GM18870 (cell line): Measurements from ENCODE around the gene DNTT.
A peak's percentile ranks its signal among the peaks of the same experiment; 100 is the strongest.

ENCODE experiments used
- ATAC-seq: cut with Tn5 transposase; IDR thresholded peaks from one replicate; pipeline ENCODE4 v1.9.1; 2021; ENCODE audit warnings: moderate library complexity; ENCODE audit not compliant: unreplicated experiment

DNTT gene

DNA sequence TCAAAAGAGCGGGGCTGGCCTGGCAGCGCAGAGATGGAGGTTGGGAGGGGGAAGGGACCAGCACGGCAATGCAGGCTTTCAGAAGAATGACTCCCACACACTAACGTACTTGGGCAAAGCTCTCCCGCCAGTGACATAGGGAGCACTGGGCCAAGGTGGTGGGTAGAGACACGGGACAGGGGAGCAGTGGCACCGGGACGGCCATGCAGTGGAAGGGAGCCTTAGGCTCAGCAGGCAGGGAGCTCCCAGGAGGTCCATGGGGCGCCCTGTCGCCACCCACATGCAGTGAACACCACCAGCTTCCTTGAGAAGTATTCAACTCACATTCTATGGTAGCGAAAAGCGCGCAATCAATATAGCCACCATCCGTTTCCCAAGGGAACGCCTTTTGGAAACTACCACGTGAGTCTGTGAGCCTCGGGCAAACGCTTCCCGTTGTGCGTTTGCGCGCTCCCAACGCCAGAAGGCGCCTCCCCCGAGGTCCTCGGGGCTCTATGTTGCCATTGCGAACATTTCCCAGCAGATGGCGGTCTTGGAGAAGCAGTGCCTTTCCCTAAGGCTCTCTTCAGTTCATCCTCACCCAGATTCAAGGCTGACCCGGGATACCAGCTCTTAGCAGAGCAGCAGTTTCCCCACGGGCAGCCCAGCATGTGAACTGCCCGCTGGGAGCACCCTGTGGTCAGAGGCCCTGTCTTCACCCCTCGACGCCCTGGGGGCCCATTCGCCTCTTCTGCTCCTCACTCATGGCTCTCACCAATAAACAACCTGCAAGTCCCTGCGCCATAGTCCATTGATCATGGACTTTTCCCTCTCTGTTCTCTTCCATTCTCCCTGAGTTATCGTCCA is 71.0 kb downstream of the DNTT start:
- peak; percentile 66 for ATAC-seq

DNA sequence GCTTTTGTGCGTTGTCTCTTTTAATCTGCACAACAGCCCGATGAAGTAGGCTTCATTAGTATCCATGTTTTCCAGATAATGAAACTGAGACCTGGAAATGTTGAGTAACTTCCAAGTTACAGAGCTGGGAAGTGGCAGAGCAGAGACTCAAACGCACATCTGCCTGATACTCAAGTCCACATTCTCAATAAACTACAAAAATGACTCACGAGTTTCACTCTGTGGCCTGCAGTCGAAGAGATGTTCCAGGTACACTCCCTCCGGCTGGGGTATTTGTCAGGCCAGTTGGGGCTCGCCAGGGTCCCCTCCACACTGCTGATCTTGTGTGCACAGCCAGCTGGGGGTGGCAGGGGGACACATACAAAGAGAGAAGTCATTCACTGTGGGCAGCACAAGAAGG is 72.2 kb downstream of the DNTT start:
- peak; percentile 54 for ATAC-seq

DNA sequence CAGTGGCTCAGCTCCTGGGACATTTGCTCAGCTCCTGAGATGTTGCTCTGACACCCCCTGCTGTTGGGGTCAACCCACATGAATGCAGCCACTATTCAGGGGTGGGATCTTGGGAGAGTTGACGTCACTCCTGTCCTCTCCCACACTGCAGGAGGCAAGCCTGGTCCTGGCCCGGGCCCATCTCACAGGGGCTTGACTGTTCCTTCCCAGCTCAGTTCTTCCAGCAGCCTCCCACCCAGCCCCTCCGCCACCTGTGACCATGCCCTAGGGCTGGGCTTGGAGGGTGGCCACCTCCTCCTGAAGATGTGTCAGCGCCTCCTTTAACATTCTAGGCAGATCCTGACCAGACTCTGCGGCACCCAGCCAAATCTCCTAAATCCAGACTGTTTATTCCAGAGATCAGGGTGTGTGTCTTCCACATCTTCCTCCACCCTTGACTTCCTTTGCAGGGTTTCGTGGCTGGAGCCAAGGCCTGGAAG is 73.6 kb downstream of the DNTT start:
- ATAC-seq, result no peak

DNA sequence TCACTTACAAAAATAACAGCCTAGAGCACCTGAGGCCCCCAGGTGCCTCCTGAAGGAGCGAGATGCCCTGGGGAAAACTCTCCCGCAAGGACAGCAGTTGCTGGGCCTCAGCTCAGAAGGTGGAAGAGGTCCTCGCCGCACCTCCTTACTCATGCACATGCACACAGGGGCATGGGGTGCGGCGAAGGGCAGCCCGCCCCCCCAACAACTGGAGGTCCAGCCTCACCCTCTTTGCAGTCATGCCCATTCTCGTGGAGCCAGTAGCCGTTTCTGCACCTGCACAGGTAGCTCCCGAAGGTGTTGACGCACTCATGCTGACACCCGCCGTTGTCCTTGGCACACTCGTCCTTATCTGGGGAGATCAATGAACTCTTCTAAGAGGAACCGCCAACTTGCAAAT is 74.5 kb downstream of the DNTT start:
- no peak for ATAC-seq

DNA sequence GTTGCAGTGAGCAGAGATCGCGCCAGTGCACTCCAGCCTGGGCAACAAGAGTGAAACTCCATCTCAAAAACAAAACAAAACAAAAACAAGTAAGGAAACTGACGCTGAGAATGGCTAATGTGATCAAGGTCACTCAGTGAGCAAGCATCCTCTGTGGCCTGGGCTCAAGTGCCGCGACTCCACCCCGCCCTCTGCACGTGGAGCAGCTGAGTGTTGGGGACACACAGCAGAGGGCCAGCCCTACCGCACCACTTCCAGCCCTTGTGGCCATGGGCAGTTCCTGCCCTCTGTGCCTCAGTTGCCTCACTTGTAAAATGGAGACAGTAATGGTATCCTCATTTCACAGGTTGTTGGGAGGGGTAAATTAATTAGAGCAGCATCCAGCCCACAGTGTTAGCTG is 75.5 kb downstream of the DNTT start:
- ATAC-seq, result no peak

DNA sequence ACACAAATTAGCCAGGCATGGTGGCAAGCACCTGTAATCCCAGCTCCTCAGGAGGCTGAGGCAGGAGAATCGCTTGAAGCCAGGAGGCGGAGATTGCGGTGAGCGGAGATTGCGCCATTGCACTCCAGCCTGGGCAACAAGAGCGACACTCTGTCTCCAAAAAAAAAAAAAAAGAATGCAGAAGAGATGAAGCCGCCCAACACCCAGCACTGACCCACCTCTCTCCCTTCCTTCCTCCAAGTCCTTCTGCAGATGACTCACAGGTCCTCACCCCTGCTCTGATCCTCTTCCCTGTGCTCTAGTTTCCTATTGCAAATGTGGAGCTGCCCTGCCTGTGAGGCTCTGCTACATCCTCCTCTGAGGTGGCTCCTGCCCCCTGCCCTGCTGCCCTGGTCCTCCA is 76.6 kb downstream of the DNTT start:
- ATAC-seq, result no peak

DNA sequence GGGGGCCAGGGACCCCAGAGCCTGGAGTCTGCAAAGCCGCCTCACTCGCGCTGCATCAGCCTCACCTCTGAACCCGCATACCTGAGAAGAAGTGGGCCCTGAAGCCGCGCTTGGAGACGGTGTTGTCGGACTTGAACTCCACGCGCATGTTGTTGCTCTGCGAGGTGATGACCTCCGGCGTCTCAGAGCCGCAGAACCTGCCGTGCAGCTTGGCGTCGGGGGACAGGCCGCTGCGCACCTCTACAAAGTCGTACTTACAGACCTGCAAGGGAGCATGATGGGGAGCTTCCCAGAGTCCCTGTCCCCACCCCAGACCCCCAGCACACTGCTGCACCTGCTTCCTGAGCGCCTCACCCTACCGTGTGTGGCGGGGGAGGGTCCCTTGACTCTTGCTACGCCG is 80.3 kb downstream of the DNTT start:
- ATAC-seq, result no peak

DNA sequence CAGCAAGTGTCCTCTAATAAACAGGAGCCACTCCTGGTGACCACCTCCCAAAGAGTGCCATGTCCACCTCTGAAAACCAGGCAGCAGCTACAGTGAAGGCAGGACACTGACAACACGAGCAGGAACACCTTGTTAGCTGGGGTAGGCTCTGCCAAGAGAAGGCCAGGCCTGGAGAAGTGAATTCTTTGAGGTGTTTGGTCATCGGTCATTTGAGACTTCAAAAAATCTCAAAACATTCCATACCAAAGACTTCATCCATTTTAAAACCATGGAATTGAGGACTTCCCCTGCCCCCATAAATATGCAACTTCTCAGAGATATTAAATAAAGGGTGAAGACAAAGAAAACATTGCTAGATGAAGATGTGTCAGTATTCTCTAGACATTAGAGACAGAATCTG is 82.9 kb downstream of the DNTT start:
- no peak for ATAC-seq

DNA sequence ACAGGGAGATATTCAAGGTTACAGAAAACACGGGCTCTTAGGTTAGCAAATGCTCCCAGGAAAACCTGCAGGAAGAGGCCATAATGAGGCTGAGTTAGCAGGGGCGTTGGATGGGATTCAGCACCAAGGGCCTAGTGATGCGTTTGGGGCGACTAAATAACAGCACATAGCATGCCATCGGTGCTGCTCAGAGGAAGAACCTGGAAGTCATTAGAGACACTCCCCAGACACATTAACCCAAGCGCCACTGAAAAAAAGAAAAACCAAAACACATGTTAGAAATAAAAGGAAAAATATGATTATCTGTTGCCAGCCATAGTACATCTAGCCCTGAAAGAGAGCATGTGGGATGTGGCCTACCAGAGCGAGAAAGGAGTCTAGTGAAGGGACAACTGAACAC is 83.4 kb downstream of the DNTT start:
- ATAC-seq, result no peak
